Keratinocyte (primary cell): ENCODE measurements around the gene DDX4. TPM values are rescaled to one million over a fixed set of nuclear protein-coding genes. Genes with fewer than 3 reads are reported as not detected.

Experiments used
- DNase-seq: peaks from one replicate; pipeline ENCODE4 v3.0.0-alpha.2; 2011; ENCODE audit warnings: low read depth, missing footprints, low spot score
- FAIRE-seq: peaks from 2 replicates; lab custom pipeline; 2011; peaks lifted over from hg19 to GRCh38; lab: Jason Lieb, UNC
- H2AFZ ChIP-seq: 2 replicates; pipeline ENCODE4 v1.6.0; 2012; ENCODE audit warnings: low read length, control low read depth, inconsistent platforms; ENCODE audit not compliant: control insufficient read depth
- H3K27ac ChIP-seq: 2 replicates; pipeline ENCODE4 v1.5.1; 2011; ENCODE audit warnings: low read length; ENCODE audit not compliant: control insufficient read depth, insufficient read depth
- H3K27me3 ChIP-seq: 3 replicates; pipeline ENCODE4 v1.6.0; 2011; ENCODE audit warnings: low read length; ENCODE audit not compliant: control insufficient read depth, insufficient read depth; ENCODE audit errors: extremely low read depth
- H3K36me3 ChIP-seq, 2 experiments: 2 replicates in 1 of 2; 3 replicates in 1 of 2; pipeline ENCODE4 v1.5.1; 2011; ENCODE audit warnings: low read length in 2 of 2, mild to moderate bottlenecking in 1 of 2; ENCODE audit not compliant: control insufficient read depth in 2 of 2, insufficient read depth in 2 of 2; ENCODE audit errors: extremely low read depth in 1 of 2
- H3K4me1 ChIP-seq: 3 replicates; pipeline ENCODE4 v1.5.1; 2011; ENCODE audit warnings: low read length; ENCODE audit not compliant: control insufficient read depth, insufficient read depth; ENCODE audit errors: extremely low read depth
- H3K4me2 ChIP-seq: 3 replicates; pipeline ENCODE4 v1.6.0; 2011; ENCODE audit warnings: low read depth, low read length; ENCODE audit not compliant: control insufficient read depth, insufficient read depth; ENCODE audit errors: extremely low read depth
- H3K4me3 ChIP-seq, 3 experiments: fragments of 200-600 bp in 1 of 3; sonication (generic) in 1 of 3; 2 replicates in 2 of 3; 3 replicates in 1 of 3; pipeline ENCODE4 v1.5.1; 2011 to 2016; ENCODE audit warnings: low read length in 3 of 3, mild to moderate bottlenecking in 3 of 3, control low read depth in 2 of 3, inconsistent platforms in 1 of 3, low read depth in 1 of 3, mixed read lengths in 1 of 3, mixed run types in 1 of 3, moderate library complexity in 1 of 3; ENCODE audit not compliant: control insufficient read depth in 2 of 3, insufficient read depth in 2 of 3; ENCODE audit errors: extremely low read depth in 1 of 3
- H3K79me2 ChIP-seq: 2 replicates; pipeline ENCODE4 v1.6.0; 2012; ENCODE audit warnings: low read length; ENCODE audit not compliant: control insufficient read depth, insufficient read depth
- H3K9ac ChIP-seq: 3 replicates; pipeline ENCODE4 v1.6.0; 2011; ENCODE audit warnings: low read length; ENCODE audit not compliant: control insufficient read depth, insufficient read depth; ENCODE audit errors: extremely low read depth
- H3K9me1 ChIP-seq: 3 replicates; pipeline ENCODE4 v1.6.0; 2011; ENCODE audit warnings: low read length; ENCODE audit not compliant: control insufficient read depth, insufficient read depth; ENCODE audit errors: extremely low read depth
- H3K9me3 ChIP-seq: 2 replicates; pipeline ENCODE4 v1.5.1; 2012; ENCODE audit warnings: low read depth, low read length; ENCODE audit not compliant: control insufficient read depth
- H4K20me1 ChIP-seq: 3 replicates; pipeline ENCODE4 v1.6.0; 2011; ENCODE audit warnings: low read length; ENCODE audit not compliant: control insufficient read depth, insufficient read depth; ENCODE audit errors: extremely low read depth
- EZH2 ChIP-seq: IDR thresholded peaks from one replicate; pipeline ENCODE4 v1.6.1; 2012; ENCODE audit warnings: inconsistent platforms, mild to moderate bottlenecking, low read length, moderate library complexity
- dilution Hi-C: fragments of 300-500 bp; cut with MboI; formaldehyde crosslinking; loops from one replicate; pipeline ENCODE4 v1.7.0; 2020; ENCODE audit warnings: low sequenced_read_pairs; ENCODE audit not compliant: extremely low pct_ligation_motif_present
- polyA plus RNA-seq, 5 experiments: library from polyadenylated mRNA; depleted of rRNA in 3 of 5; stranded (reverse) in 3 of 5; stranded (forward) in 1 of 5; unstranded in 1 of 5; fragments of >200 nt; gene quantifications; 1 replicate in 1 of 5; 2 replicates in 3 of 5; 3 replicates in 1 of 5; pipeline versions ENCODE4 v1.2.1 to v1.2.3, GENCODE V29; 2011 to 2012; ENCODE audit warnings: missing spikeins in 2 of 5, low read depth in 1 of 5, low replicate concordance in 1 of 5
- TF ChIP-seq, protein P1 (sequence below), 3 experiments: IDR thresholded peaks in 1 of 3; conservative IDR thresholded peaks in 1 of 3; optimal IDR thresholded peaks in 1 of 3; 2 replicates in 2 of 3; 3 replicates in 1 of 3; pipeline versions ENCODE3 to v1.5.1; 2011; ENCODE audit warnings: low read length in 3 of 3, mild to moderate bottlenecking in 3 of 3, moderate library complexity in 2 of 3, control low read depth in 1 of 3, inconsistent platforms in 1 of 3; ENCODE audit not compliant: insufficient read depth in 2 of 3; ENCODE audit errors: extremely low read depth in 1 of 3

DDX4 gene
- polyA plus RNA-seq, 1 donor (not counting 4 experiments of a cell fraction or from before 2014, with no cell fraction given) = 0.04 TPM

- Histone ChIP-seq H3K27me3 (no peaks in the 10 kb centered on the region), H4K20me1 (no peaks in the 10 kb centered on the region), H3K4me1 (peaks cover 33% of the 10 kb centered on the region), H3K9me3 (no peaks in the 10 kb centered on the region), H3K36me3 (no peaks in the 10 kb centered on the region), H3K9ac (no peak overlapping the region), H3K79me2 (no peaks in the 10 kb centered on the region), H3K9me1 (no peaks in the 10 kb centered on the region), H3K27ac (peak overlapping the region; percentile 73), H2AFZ (no peak overlapping the region), H3K4me2 (peak overlapping the region; percentile 75), H3K4me3 (no peak overlapping the region)
- FAIRE-seq (no peak), DNase-seq (no peak)
- dilution Hi-C loops = no loop called here
- TF ChIP-seq, protein P1, sequence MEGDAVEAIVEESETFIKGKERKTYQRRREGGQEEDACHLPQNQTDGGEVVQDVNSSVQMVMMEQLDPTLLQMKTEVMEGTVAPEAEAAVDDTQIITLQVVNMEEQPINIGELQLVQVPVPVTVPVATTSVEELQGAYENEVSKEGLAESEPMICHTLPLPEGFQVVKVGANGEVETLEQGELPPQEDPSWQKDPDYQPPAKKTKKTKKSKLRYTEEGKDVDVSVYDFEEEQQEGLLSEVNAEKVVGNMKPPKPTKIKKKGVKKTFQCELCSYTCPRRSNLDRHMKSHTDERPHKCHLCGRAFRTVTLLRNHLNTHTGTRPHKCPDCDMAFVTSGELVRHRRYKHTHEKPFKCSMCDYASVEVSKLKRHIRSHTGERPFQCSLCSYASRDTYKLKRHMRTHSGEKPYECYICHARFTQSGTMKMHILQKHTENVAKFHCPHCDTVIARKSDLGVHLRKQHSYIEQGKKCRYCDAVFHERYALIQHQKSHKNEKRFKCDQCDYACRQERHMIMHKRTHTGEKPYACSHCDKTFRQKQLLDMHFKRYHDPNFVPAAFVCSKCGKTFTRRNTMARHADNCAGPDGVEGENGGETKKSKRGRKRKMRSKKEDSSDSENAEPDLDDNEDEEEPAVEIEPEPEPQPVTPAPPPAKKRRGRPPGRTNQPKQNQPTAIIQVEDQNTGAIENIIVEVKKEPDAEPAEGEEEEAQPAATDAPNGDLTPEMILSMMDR (optimal IDR thresholded peaks at IDR 0.05 in 1 of 3, IDR thresholded peaks at IDR 0.05 in 1 of 3, conservative IDR thresholded peaks at IDR 0.05 in 1 of 3; ENCODE audit: extremely low read depth in 1 of 3, insufficient read depth in 2 of 3, low read length in 3 of 3) = no peak
- no peak for TF ChIP-seq EZH2
These were observed 114.6 kb downstream of the DDX4 start for GRCh38 chr5:55852503-55852902.

DNA sequence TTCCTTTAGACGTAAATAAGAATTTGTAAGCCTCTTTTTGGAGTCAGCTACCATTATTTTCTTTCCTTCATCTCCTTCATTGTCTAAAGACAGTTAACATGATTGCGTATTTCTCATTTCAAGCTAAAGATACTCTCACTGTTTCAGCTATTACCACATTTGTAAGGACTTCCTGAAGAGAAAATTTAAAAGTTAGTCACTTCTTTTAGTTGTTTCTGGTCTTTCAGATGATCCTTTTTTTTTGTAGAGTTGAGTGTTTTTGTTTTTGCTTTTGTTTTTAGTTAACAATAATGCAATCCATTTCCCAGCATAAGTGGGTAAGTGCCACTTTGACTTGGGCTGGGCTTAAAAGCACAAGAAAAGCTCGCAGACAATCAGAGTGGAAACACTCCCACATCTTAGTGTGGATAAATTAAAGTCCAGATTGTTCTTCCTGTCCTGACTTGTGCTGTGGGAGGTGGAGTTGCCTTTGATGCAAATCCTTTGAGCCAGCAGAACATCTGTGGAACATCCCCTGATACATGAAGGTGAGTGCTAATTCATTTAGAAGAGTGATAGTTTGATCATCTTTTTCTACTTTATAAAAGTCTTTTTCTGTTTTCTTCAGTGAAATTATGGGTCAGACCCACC, 115.3 kb downstream of the DDX4 start:
- Histone ChIP-seq H4K20me1 (no peaks in the 10 kb centered on the region), H2AFZ (peak overlapping the region; percentile 63), H3K4me3 (peak overlapping the region in 2 of 3 experiments; percentile 41 to 57), H3K4me2 (peak overlapping the region; percentile 75), H3K27me3 (no peaks in the 10 kb centered on the region), H3K36me3 (no peaks in the 10 kb centered on the region), H3K27ac (peak overlapping the region; percentile 73), H3K4me1 (peaks cover 28% of the 10 kb centered on the region), H3K9me1 (no peaks in the 10 kb centered on the region), H3K79me2 (no peaks in the 10 kb centered on the region), H3K9me3 (no peaks in the 10 kb centered on the region), H3K9ac (peak overlapping the region; percentile 34)
- dilution Hi-C loops = no loop called here
- peak; percentile 11 for DNase-seq
- TF ChIP-seq, protein P1 (optimal IDR thresholded peaks at IDR 0.05 in 1 of 3, IDR thresholded peaks at IDR 0.05 in 1 of 3, conservative IDR thresholded peaks at IDR 0.05 in 1 of 3; ENCODE audit: extremely low read depth in 1 of 3, insufficient read depth in 2 of 3, low read length in 3 of 3) = no peak
- TF ChIP-seq EZH2 = no peak
- FAIRE-seq = peak; percentile 98
